Nephron (organoid): ENCODE measurements around the gene NUAK1.

Experiments used
- H3K27ac Mint-ChIP-seq, 3 experiments: 2 replicates each; pipeline ENCODE4 v1.8.0; 2020; ENCODE audit warnings: mixed read lengths in 3 of 3, mild to moderate bottlenecking in 2 of 3, moderate library complexity in 1 of 3
- H3K27me3 Mint-ChIP-seq: 2 replicates; pipeline ENCODE4 v1.8.0; 2021; ENCODE audit warnings: low read depth, mild to moderate bottlenecking, moderate library complexity, mixed read lengths
- H3K36me3 Mint-ChIP-seq: 2 replicates; pipeline ENCODE4 v1.8.0; 2020; ENCODE audit warnings: low read depth, mixed read lengths
- H3K4me1 Mint-ChIP-seq: 2 replicates; pipeline ENCODE4 v1.8.0; 2020; ENCODE audit warnings: mixed read lengths
- H3K4me3 Mint-ChIP-seq, 3 experiments: 2 replicates each; pipeline ENCODE4 v1.8.0; 2020; ENCODE audit warnings: mild to moderate bottlenecking in 3 of 3, mixed read lengths in 3 of 3, moderate library complexity in 2 of 3
- H3K9me3 Mint-ChIP-seq: 2 replicates; pipeline ENCODE4 v1.8.0; 2020; ENCODE audit warnings: mixed read lengths
- TF ChIP-seq, protein P1 (sequence below), 3 experiments: fragments of 200-600 bp; sonication (generic); IDR thresholded peaks; one replicate each; pipeline ENCODE4 v1.5.0; 2021; ENCODE audit warnings: antibody characterized with exemption in 3 of 3; ENCODE audit not compliant: unreplicated experiment in 3 of 3

Gene NUAK1

DNA sequence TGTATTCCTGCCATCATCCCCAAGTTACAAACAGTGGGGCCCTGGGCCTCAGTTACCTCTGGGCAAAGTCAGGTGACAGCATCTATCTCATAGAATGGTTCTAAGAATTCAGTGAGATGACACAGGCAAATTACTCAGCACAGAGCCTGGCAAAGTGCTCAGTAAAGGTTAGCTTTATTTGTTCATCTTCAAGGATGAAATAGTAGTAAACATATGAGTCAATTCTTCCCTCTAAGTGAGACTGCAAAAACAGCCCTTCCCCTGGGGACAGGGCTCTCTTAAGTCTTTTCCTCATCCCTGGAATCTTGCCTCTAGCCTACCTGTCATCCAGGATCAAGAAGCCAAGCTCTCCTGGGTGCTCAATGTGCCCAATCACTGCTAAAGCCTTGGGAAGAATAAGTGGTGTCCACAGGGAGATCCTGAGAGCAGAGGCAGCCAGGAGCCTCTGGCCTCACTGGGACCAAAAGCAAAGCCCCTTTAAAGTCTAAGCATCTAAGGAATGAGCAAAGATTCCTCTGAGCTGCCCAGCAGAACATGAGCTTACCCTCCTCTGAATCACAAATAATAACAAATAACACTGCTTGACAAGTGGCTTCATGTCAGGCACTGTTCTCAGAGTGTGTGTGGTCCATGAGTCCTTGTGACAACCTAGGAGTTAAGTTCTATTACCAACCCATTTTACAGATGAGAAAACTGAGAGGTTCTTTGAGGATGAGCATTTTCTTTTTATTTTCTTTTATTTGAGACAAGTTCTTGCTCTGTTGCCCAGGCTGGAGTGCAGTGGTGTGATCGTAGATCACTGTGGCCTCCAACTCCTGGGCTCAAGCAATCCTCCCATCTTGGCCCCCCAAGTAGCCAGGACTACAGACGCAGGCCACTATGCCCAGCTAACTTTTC lies 12.1 kb downstream of the NUAK1 start:
- Mint-ChIP-seq H3K27me3 (peaks cover 5% of the 10 kb centered on the region), H3K36me3 (no peaks in the 10 kb centered on the region), H3K9me3 (no peaks in the 10 kb centered on the region), H3K4me3 (peak overlapping the region in 1 of 3 experiments; percentile 13), H3K4me1 (peaks cover 82% of the 10 kb centered on the region), H3K27ac (peak overlapping the region; percentile 18 to 80 (median 56))
- TF ChIP-seq, protein P1, sequence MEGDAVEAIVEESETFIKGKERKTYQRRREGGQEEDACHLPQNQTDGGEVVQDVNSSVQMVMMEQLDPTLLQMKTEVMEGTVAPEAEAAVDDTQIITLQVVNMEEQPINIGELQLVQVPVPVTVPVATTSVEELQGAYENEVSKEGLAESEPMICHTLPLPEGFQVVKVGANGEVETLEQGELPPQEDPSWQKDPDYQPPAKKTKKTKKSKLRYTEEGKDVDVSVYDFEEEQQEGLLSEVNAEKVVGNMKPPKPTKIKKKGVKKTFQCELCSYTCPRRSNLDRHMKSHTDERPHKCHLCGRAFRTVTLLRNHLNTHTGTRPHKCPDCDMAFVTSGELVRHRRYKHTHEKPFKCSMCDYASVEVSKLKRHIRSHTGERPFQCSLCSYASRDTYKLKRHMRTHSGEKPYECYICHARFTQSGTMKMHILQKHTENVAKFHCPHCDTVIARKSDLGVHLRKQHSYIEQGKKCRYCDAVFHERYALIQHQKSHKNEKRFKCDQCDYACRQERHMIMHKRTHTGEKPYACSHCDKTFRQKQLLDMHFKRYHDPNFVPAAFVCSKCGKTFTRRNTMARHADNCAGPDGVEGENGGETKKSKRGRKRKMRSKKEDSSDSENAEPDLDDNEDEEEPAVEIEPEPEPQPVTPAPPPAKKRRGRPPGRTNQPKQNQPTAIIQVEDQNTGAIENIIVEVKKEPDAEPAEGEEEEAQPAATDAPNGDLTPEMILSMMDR (IDR thresholded peaks at IDR 0.05; ENCODE audit: unreplicated experiment in 3 of 3), result no peak

DNA sequence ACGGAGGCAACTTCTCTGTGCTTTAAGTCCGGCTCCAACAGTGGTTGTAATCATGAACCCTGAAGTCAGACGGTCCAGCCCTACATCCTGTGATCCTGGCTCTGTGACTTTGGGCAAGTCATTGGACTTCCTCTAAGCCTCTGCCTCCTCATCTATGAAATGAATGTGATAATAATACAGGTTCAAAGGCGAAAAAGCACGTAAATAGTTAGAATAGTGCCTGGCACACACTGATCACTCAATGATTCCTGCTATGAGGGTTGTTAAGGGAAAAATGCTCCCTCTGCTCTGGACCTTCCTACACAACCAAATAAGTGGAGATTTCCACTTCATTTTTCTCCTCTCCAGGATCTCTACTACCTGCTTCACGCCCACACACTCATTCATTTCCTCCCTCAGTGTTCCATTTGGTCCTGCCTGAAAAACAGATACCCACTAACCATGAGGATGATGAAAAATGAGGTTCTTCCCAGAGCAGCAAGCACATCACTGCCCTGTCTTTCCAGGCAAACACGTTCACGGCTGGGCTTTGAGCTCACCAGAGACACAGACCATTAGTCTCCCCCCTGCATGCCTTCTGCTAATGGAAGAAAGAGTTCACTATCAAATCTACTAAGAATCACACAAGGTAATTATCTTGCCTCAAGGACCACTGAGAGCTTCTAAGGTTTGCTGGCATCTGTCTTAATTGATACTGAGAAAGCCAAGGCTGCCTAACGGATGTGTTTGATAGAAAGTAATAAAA lies 13.2 kb downstream of the NUAK1 start:
- peak overlapping the region in 2 of 3 experiments; percentile 4 to 11 for H3K27ac Mint-ChIP-seq
- H3K4me3 Mint-ChIP-seq, result no peak overlapping the region
- H3K4me1 Mint-ChIP-seq, result peaks cover 78% of the 10 kb centered on the region
- H3K27me3 Mint-ChIP-seq, result peaks cover 5% of the 10 kb centered on the region
- TF ChIP-seq, protein P1 (IDR thresholded peaks at IDR 0.05; ENCODE audit: unreplicated experiment in 3 of 3), result no peak
- H3K36me3 Mint-ChIP-seq, result no peaks in the 10 kb centered on the region
- H3K9me3 Mint-ChIP-seq, result no peaks in the 10 kb centered on the region

DNA sequence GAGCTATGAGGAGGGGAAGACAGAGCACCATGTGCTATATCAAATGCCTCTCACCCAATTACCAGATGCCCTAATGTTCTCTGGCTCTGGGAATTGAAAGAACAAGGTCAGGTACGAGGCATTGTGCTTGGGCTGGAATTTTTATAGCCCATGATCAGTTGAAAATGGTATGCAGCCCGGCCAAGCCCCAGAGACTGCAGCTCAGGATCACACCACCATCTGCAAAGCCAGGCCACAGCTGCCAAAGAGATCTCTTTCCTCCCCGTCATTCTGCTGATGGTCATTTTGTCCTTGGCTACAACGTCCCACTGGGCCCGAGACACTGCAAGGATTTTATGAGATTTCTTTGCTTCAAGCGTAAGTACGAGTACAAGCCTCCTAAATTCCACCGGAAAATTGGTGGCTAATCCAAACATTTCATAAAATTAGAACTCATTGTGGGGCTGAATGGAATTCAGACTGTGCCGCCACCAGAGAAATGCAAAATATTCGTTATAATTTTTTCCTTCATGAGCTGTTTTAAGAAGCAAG lies 15.1 kb downstream of the NUAK1 start:
- peaks cover 82% of the 10 kb centered on the region for H3K4me1 Mint-ChIP-seq
- TF ChIP-seq, protein P1 (IDR thresholded peaks at IDR 0.05; ENCODE audit: unreplicated experiment in 3 of 3), result no peak
- no peak overlapping the region for H3K4me3 Mint-ChIP-seq
- H3K36me3 Mint-ChIP-seq, result no peaks in the 10 kb centered on the region
- peak overlapping the region; percentile 40 to 58 (median 49) for H3K27ac Mint-ChIP-seq
- H3K9me3 Mint-ChIP-seq, result no peaks in the 10 kb centered on the region
- peaks cover 4% of the 10 kb centered on the region for H3K27me3 Mint-ChIP-seq

DNA sequence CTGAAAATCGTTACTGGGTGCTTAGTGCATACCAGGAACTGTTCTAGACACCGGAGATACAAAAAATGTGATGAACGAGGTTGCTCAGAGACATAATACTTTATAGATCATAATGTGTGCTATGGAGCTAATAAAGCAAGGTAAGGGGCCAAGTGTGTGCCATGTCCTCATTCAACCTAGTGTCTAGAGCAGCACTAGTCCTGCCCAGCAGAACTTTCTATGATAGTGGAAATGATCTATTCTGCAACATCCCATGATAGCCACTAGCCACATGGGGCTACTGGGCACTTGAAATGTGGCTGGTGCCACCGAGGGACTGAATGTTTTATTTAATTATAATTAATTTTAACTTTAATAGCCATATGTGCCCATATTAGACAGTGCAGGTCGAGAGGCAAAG lies 15.6 kb downstream of the NUAK1 start:
- peaks cover 82% of the 10 kb centered on the region for H3K4me1 Mint-ChIP-seq

DNA sequence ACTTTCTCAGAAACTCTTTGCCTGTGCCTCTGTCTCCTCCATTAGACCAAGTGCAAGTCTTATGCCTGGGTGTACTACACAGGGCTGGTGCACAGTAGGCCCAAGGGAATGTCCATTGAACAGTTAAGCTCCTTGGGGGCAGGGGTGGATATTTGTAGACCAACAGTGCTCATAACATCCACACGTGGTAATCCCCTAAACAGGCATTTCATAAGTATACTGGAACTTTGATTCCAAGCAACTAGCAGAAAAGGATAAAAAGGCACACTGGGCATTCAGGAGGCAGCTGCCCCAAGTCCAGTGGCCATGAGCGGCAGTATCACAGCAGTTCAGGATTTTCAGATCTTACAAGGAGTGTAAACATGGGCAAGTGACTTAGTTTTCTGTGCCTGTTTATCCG lies 16.8 kb downstream of the NUAK1 start:
- Mint-ChIP-seq H3K27me3 (no peaks in the 10 kb centered on the region), H3K4me1 (peaks cover 84% of the 10 kb centered on the region), H3K4me3 (no peak overlapping the region), H3K27ac (peak overlapping the region in 1 of 3 experiments; percentile 40), H3K36me3 (no peaks in the 10 kb centered on the region), H3K9me3 (no peaks in the 10 kb centered on the region)
- TF ChIP-seq, protein P1 (IDR thresholded peaks at IDR 0.05; ENCODE audit: unreplicated experiment in 3 of 3), result no peak

More for the DNA sequence above, 15.6 kb downstream of the NUAK1 start:
- TF ChIP-seq, protein P1 (IDR thresholded peaks at IDR 0.05; ENCODE audit: unreplicated experiment in 3 of 3), result no peak
- Mint-ChIP-seq H3K36me3 (no peaks in the 10 kb centered on the region), H3K4me3 (no peak overlapping the region), H3K9me3 (no peaks in the 10 kb centered on the region), H3K27ac (peak overlapping the region in 2 of 3 experiments; percentile 40 to 49), H3K27me3 (no peaks in the 10 kb centered on the region)
